Activated naive CD8-positive, alpha-beta T cell treated with anti-CD3 and anti-CD28 coated beads for 36 hours (primary cell): Measurements from ENCODE around the gene CEACAM18. TPM values are rescaled to one million over a fixed set of nuclear protein-coding genes. Genes with fewer than 3 reads are reported as not detected.

Source experiments
- DNase-seq: peaks from one replicate; pipeline ENCODE4 v3.0.0; 2021
- H3K27ac Mint-ChIP-seq: one replicate; pipeline ENCODE4 v1.8.0; 2022; ENCODE audit warnings: mild to moderate bottlenecking, moderate library complexity, mixed read lengths
- H3K27me3 Mint-ChIP-seq: one replicate; pipeline ENCODE4 v1.8.0; 2022; ENCODE audit warnings: mild to moderate bottlenecking, mixed read lengths
- H3K36me3 Mint-ChIP-seq: one replicate; pipeline ENCODE4 v1.8.0; 2021; ENCODE audit warnings: mild to moderate bottlenecking, mixed read lengths
- H3K4me1 Mint-ChIP-seq: one replicate; pipeline ENCODE4 v1.8.0; 2021; ENCODE audit warnings: mixed read lengths
- H3K4me3 Mint-ChIP-seq: one replicate; pipeline ENCODE4 v1.8.0; 2022; ENCODE audit warnings: mild to moderate bottlenecking, moderate library complexity, mixed read lengths
- H3K9me3 Mint-ChIP-seq: one replicate; pipeline ENCODE4 v1.8.0; 2022; ENCODE audit warnings: mixed read lengths
- total RNA-seq, 2 experiments: library from RNA; stranded (reverse); gene quantifications; one replicate each; pipeline ENCODE4 v1.2.3, GENCODE V29; 2021

CEACAM18 gene
- total RNA-seq, 2 experiments from 2014 or later = not detected

DNA sequence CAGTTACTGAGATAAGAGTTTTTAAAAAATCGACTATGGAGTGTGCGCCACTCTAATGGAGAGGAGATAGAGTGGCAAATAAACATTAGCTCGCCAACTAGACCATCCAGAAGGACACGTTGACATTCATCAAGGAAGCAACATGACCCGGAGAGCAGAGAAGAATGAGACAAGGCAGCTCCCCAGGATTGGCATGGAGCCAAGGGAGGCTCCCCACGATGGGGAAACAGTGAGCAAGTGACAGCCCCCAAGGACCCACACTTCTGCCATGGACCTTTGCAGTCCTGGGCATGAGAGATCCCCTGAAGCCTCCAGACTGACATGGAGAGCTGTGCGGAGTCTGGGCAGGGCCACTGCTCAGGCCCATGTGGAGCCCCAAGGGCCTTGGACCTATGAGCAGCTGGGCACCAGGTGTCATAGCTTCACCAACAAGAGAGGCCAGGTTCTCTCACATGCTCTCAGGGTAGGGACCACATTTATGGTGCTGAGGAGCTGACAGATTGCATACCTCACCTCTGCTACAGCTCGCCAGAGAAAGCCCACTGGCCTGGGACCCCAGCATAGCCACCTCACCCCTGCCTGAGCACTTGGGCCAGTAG, 46.4 kb downstream of the CEACAM18 start:
- Mint-ChIP-seq H3K4me3 (no peak overlapping the region), H3K36me3 (no peaks in the 10 kb centered on the region), H3K27me3 (peaks cover 46% of the 10 kb centered on the region), H3K4me1 (no peaks in the 10 kb centered on the region), H3K9me3 (no peaks in the 10 kb centered on the region), H3K27ac (no peak overlapping the region)
- DNase-seq = no peak

DNA sequence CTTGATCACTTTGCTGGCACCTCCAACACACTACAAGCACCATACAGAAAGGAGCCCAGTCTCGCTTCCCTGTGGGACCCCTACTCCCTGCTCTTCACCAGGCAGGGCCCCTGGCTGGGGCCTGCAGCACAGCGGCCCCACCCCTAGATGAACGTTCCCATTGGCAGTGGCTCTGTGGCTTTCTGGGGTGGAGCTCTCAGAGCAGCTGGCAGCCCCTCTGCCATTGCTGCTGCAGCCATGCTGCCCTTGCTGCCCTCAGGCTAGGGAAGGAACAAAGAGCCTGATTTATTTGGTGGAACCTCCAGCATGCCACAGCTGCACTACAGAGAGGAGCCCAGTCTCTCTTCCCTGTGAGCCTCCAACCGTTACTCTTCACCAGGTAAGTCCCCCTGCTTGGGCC, 47.3 kb downstream of the CEACAM18 start:
- DNase-seq = no peak
- no peak overlapping the region for H3K4me3 Mint-ChIP-seq
- H3K36me3 Mint-ChIP-seq = no peaks in the 10 kb centered on the region
- H3K4me1 Mint-ChIP-seq = no peaks in the 10 kb centered on the region
- H3K27ac Mint-ChIP-seq = no peak overlapping the region
- no peaks in the 10 kb centered on the region for H3K9me3 Mint-ChIP-seq
- peaks cover 51% of the 10 kb centered on the region for H3K27me3 Mint-ChIP-seq

DNA sequence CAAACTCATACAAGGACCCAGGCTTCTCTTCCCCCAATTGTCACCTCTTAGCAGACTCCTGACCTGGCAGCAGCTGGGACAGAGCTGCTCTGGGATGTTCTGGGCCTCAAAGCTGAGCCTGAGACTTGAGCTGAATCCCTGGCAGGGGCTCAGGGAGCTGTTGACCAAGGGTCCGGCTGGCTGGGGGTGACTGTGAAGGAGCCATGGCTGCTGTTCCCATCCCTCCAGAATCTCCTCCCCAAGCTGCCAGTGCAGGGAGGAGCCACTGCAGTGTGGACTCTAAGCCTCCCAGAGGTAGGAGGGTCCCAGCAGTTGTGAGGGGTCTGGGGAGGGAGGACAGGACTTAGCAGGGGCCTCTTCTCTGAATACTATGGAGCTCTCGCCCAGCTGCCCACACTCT, 51.0 kb downstream of the CEACAM18 start:
- no peak for DNase-seq
- Mint-ChIP-seq H3K4me3 (no peak overlapping the region), H3K9me3 (no peaks in the 10 kb centered on the region), H3K27ac (no peak overlapping the region), H3K4me1 (no peaks in the 10 kb centered on the region), H3K27me3 (peaks cover 59% of the 10 kb centered on the region), H3K36me3 (no peaks in the 10 kb centered on the region)

DNA sequence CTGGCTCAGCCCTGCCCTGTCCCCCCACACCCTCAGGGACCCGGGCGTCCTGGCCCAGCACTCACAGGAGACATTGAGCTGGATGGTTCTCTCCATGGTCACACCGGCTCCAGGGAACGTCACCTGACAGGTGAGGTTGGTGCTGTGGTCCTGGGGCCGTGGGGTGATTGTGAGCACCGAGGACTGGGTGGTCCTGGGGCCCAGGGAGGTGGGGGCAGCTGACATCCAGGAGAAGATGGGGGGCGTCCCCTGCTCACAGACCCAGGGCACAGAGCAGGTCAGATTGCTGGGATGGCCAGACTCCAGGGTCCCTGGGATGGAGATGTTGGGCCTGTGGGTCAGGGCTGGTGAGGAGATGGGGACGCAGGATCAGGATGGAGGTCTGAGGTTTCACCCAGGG, 52.3 kb downstream of the CEACAM18 start:
- Mint-ChIP-seq H3K4me1 (no peaks in the 10 kb centered on the region), H3K36me3 (no peaks in the 10 kb centered on the region), H3K4me3 (no peak overlapping the region), H3K27me3 (peaks cover 70% of the 10 kb centered on the region), H3K9me3 (peaks cover under 1% of the 10 kb centered on the region), H3K27ac (no peak overlapping the region)
- DNase-seq = no peak

DNA sequence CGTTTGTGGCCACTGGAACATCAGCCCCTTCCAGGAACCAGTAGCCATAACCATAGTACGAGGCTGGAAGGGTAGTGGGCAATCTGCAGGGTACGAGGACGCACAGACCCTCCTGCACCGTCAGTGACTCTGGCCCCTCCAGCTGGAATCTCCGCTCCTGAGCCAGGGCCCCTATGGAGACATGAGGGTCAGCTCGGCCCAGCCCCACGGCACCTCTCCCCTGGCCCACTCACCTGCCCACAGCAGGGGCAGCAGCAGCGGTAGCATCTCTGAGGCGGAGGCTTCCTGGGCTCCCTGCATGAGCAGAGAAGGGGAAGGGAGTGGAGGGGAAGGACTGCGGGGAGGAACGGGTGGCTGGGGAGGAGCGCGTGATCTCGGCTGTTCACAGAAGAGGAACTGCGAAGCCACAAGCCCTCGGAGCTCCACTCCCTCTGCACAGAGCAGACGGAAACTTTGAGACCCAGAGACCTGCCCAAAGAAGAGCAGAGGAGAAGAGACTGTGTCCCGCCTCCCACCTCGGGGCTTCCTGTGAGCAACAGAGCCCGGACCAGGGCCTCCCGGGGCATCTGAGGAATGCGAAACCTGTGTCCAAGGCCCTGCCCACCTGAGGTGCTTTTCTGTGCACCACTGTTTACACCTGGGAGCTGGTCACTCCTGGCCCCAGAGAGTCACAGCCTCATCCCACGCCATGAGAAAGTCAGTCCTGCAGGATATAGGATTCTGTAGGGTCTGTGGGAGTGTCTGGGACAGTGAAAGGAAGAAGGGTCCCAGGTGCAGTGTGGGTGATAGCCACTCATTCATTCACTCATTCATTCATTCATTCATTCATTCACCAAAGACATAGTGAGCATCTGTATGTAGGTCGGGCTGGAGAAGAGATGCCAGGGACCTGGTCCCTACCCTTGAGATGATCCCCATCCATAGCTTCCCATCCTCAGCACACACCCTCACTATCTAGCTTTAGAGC, 53.3 kb downstream of the CEACAM18 start, which contains the start of gene SIGLEC6:
TSS of gene SIGLEC6 (minus strand) at position 322 of the 967 bp plus-strand sequence. CDS start at position 300, 22 bp downstream.
- Mint-ChIP-seq H3K4me1 (no peaks in the 10 kb centered on the region), H3K27me3 (peaks cover 76% of the 10 kb centered on the region), H3K36me3 (no peaks in the 10 kb centered on the region), H3K27ac (no peak within 1 kb of the TSS), H3K4me3 (no peak within 1 kb of the TSS), H3K9me3 (peaks cover 2% of the 10 kb centered on the region)
- no peak for DNase-seq

DNA sequence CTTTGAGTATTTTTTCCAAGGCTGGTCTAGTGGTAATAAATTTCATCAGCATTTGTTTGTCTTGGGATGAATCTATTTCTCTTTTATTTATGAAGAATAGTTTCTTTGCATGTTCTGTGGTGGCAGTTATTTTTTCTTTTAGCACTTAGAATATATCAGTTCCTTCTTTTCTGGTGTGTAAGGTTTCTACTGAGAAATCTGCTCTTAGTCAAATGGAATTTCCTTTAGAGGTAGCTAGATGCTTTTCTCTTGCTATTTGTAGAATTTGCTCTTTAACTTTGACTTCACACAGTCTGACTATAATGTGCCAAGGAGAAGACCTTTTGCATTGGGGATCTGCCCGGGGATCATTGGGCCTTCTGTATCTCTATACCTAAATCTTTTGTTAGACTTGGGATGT, 57.2 kb downstream of the CEACAM18 start:
- Mint-ChIP-seq H3K27me3 (peaks cover 74% of the 10 kb centered on the region), H3K4me3 (no peak overlapping the region), H3K36me3 (no peaks in the 10 kb centered on the region), H3K27ac (no peak overlapping the region), H3K4me1 (no peaks in the 10 kb centered on the region), H3K9me3 (peaks cover 2% of the 10 kb centered on the region)
- no peak for DNase-seq

DNA sequence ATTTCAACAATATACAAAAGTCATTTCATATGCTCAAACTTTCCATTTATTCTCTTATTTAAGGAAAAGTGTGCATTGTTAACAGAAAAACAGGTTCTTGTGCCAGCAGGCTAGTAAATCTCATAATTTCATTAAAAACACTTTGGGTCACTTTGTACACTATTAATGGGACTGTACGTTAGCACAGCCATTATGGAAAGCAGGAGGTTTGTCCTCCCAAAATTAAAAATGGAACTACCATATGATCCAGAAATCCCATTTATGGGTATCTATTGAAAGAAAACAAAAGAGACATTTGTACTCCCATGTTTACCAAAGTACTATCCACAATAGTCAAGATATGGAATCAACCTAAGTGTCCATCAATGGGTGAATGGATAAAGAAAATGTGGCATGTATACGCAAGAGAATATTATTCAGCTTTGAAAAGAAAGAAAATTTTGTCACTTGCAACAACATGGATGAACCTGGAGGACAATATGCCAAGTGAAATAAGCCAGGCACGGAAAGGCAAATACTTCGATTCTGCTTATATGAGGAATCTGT, 61.6 kb downstream of the CEACAM18 start:
- no peak overlapping the region for H3K4me3 Mint-ChIP-seq
- no peaks in the 10 kb centered on the region for H3K36me3 Mint-ChIP-seq
- peaks cover 45% of the 10 kb centered on the region for H3K27me3 Mint-ChIP-seq
- no peaks in the 10 kb centered on the region for H3K4me1 Mint-ChIP-seq
- H3K27ac Mint-ChIP-seq = no peak overlapping the region
- no peak for DNase-seq
- peaks cover 2% of the 10 kb centered on the region for H3K9me3 Mint-ChIP-seq

Other genes starting within 250 kb of the CEACAM18 start
- not detected for gene SIGLECL1, start 227.5 kb upstream of the CEACAM18 start, total RNA-seq
- under 1 TPM; 0.12 to 0.18 TPM for gene IGLON5, start 166.9 kb upstream of the CEACAM18 start, total RNA-seq
- gene VSIG10L, start 136.4 kb upstream of the CEACAM18 start, total RNA-seq = 1 to 10 TPM; 1.3 to 1.6 TPM
- 100 to 1,000 TPM; 115 to 130 TPM for gene ETFB, start 112.2 kb upstream of the CEACAM18 start, total RNA-seq
- gene CLDND2, start 109.5 kb upstream of the CEACAM18 start, total RNA-seq = 1 to 10 TPM; 2.0 to 3.8 TPM
- 10 to 100 TPM; 85.3 to 91.9 TPM for gene NKG7, start 105.9 kb upstream of the CEACAM18 start, total RNA-seq
- gene LIM2, start 90.6 kb upstream of the CEACAM18 start, total RNA-seq = not detected
- under 1 TPM in 1 of 2 experiments, not detected in 1; 0.39 TPM for gene C19orf84, start 87.9 kb upstream of the CEACAM18 start, total RNA-seq
- not detected for gene SIGLEC10, start 60.9 kb upstream of the CEACAM18 start, total RNA-seq
- not detected for gene SIGLEC8, start 20.1 kb upstream of the CEACAM18 start, total RNA-seq
- gene SIGLEC12, start 23.3 kb downstream of the CEACAM18 start, total RNA-seq = under 1 TPM; 0.33 to 0.76 TPM
- not detected for gene SIGLEC6, start 53.1 kb downstream of the CEACAM18 start, total RNA-seq
- 10 to 100 TPM in 1 of 2 experiments, 1 to 10 TPM in 1; 8.9 to 10.1 TPM for gene ZNF175, start 92.7 kb downstream of the CEACAM18 start, total RNA-seq
- not detected for gene SIGLEC5, start 151.9 kb downstream of the CEACAM18 start, total RNA-seq
- under 1 TPM; 0.14 to 0.36 TPM for gene SIGLEC14, start 168.3 kb downstream of the CEACAM18 start, total RNA-seq
- 1 to 10 TPM; 2.0 to 2.1 TPM for gene SPACA6, start 214.8 kb downstream of the CEACAM18 start, total RNA-seq
- not detected for gene HAS1, start 245.5 kb downstream of the CEACAM18 start, total RNA-seq